AG10803 (cell line): ENCODE data around the gene APBA2.

Source experiments
- DNase-seq: peaks from one replicate; pipeline ENCODE4 v3.0.0; 2010; ENCODE audit warnings: low read depth
- H3K4me3 ChIP-seq: 2 replicates; pipeline ENCODE4 v1.5.1; 2011; ENCODE audit warnings: mild to moderate bottlenecking, low read length, control low read depth
- CTCF ChIP-seq: conservative IDR thresholded peaks from 2 replicates; pipeline ENCODE4 v1.5.1; 2011; ENCODE audit warnings: mild to moderate bottlenecking, low read length, control low read depth, inconsistent platforms

Gene APBA2

GRCh38 chr15:29129221-29129620 lies 243.4 kb downstream of the APBA2 start:
- no peak for TF ChIP-seq CTCF
- no peak for DNase-seq
- H3K4me3 ChIP-seq: no peak overlapping the region

- no peak for TF ChIP-seq CTCF
- H3K4me3 ChIP-seq: no peak overlapping the region
- no peak for DNase-seq
These were observed 244.2 kb downstream of the APBA2 start for GRCh38 chr15:29129926-29130325.

DNA sequence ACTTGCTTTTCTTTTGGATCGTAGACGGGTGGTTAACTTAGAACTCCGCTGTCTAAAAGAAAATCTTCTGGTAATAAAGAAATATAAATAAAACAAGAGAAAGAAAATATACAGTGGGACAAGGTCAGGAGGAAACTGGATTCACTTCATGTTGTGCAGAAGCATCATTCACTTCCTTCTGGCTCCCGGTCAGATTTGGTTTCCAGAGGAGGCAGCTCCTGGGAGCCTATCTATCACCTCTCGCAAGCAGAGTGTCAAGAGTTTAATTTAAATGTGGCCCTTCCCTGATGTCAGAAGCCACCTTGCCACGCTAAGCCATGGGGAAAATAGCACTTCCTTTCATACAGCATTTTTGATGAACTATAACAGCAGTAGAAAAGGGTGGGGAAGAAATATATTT lies 244.7 kb downstream of the APBA2 start:
- no peak overlapping the region for H3K4me3 ChIP-seq
- no peak for TF ChIP-seq CTCF
- DNase-seq: no peak

DNA sequence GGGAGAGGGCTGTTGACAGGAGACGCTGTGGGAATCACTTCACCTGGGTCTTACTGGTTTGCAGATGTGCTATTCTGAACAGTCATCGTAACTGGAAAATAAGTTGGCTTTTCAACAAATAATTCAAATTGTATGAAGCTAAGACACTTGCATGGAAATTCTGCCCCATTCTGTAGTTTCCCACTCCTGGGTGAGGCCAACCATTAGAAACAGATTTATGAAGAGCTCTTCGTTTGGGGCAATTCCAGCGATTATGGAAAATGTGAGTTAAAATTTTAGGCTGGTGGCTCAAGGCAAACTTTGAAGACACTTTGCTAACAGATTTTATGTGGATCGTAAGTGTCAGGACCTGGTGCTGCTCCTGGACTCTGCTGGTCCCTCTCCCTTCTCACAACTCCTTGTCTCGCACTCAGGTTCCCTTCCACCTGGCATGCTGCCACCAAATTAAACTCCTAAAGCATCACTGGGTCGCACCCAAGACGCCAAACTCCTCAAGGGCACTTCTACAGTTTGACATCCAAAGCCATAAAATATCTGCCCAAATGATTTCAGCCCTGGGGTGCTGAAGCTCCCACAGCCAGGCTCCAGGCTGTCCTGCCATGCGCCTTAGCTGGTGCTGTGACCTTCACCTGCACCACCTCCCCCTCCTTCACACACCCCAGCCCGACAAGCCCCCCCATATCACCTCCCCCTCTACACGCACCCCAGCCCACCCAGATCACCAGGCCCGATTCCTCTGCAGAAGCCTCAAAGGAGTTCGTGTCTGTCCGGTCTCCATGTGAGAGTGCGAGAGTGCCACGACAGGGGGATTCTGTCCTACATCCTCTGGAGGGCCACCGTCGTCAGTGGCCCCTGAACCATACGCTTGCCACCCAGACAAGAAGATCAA lies 245.4 kb downstream of the APBA2 start:
- H3K4me3 ChIP-seq: no peak overlapping the region
- no peak for DNase-seq
- TF ChIP-seq CTCF: no peak

- no peak for TF ChIP-seq CTCF
These were observed 246.2 kb downstream of the APBA2 start for GRCh38 chr15:29131840-29132420.

GRCh38 chr15:29132735-29133181 lies 247.0 kb downstream of the APBA2 start:
- no peak overlapping the region for H3K4me3 ChIP-seq
- TF ChIP-seq CTCF: no peak
- DNase-seq: no peak

More at GRCh38 chr15:29131840-29132420, 246.2 kb downstream of the APBA2 start:
- H3K4me3 ChIP-seq: no peak overlapping the region
- no peak for DNase-seq

- H3K4me3 ChIP-seq: no peak overlapping the region
- no peak for TF ChIP-seq CTCF
- DNase-seq: no peak
These were observed 247.5 kb downstream of the APBA2 start for GRCh38 chr15:29133321-29133720.
